HUES48 (cell line): ENCODE measurements around the gene GLG1.

ENCODE experiments used
- H3K27ac ChIP-seq: one replicate; pipeline ENCODE4 v1.7.0; 2013; ENCODE audit warnings: low read depth, low read length, inconsistent platforms
- H3K27me3 ChIP-seq: 2 replicates; pipeline ENCODE4 v1.6.1; 2013; ENCODE audit warnings: mild to moderate bottlenecking, low read length; ENCODE audit not compliant: control insufficient read depth, insufficient read depth
- H3K36me3 ChIP-seq: 2 replicates; pipeline ENCODE4 v1.6.1; 2013; ENCODE audit warnings: low read length; ENCODE audit not compliant: control insufficient read depth, insufficient read depth
- H3K4me1 ChIP-seq: 2 replicates; pipeline ENCODE4 v1.6.1; 2013; ENCODE audit warnings: mild to moderate bottlenecking, low read length; ENCODE audit not compliant: control insufficient read depth, insufficient read depth
- H3K4me3 ChIP-seq: 2 replicates; pipeline ENCODE4 v1.5.1; 2013; ENCODE audit warnings: mild to moderate bottlenecking, low read depth, low read length
- H3K9ac ChIP-seq: 2 replicates; pipeline ENCODE4 v1.6.1; 2013; ENCODE audit warnings: mild to moderate bottlenecking, low read depth, low read length, moderate library complexity
- H3K9me3 ChIP-seq: 2 replicates; pipeline ENCODE4 v1.6.1; 2013; ENCODE audit warnings: low read length; ENCODE audit not compliant: control insufficient read depth, insufficient read depth

GLG1 gene

DNA sequence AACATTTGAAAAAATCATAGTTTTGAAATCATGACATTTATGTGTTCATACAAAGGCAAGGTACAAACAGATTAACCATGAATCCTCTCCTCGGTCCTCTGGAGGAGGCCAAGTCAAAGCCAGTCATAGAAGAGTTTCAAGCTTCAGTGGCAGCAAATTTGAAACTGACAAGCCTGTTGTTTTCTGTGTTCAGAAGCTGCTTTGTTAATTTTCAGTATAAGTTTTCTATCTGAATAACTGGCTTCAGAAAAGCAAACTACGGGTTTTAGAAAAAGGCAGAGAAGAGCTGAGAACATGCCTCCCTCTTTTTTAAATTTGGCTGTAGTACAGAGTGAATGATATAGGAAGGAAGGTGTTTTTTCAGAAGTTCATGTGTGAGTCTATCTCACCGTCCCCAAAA, 106.0 kb downstream of the GLG1 start:
- H3K36me3 ChIP-seq: peaks cover 56% of the 10 kb centered on the region
- H3K4me3 ChIP-seq: no peak overlapping the region
- H3K9ac ChIP-seq: no peak overlapping the region
- H3K27me3 ChIP-seq: no peaks in the 10 kb centered on the region
- no peak overlapping the region for H3K27ac ChIP-seq
- no peaks in the 10 kb centered on the region for H3K4me1 ChIP-seq
- no peaks in the 10 kb centered on the region for H3K9me3 ChIP-seq

DNA sequence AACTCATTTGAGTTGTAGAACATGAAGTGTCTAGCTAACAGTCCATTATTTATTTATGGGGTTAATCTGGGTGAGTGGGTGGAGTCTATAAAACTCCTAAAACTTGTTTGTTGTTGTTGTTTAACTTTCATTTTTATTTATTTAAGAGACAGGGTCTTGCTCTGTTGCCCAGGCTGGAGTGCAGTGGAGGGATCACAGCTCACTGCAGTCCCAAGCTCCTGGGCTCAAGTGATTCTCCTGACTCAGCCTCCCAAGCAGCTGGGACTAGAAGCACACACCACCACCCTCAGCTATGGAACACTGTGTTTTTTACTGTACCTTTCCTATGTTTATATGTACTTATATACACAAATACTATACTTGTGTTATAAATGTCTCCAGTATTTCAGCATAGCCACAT, 107.8 kb downstream of the GLG1 start:
- no peaks in the 10 kb centered on the region for H3K9me3 ChIP-seq
- no peak overlapping the region for H3K27ac ChIP-seq
- no peaks in the 10 kb centered on the region for H3K4me1 ChIP-seq
- H3K4me3 ChIP-seq: no peak overlapping the region
- H3K36me3 ChIP-seq: peaks cover 61% of the 10 kb centered on the region
- H3K9ac ChIP-seq: no peak overlapping the region
- H3K27me3 ChIP-seq: no peaks in the 10 kb centered on the region

DNA sequence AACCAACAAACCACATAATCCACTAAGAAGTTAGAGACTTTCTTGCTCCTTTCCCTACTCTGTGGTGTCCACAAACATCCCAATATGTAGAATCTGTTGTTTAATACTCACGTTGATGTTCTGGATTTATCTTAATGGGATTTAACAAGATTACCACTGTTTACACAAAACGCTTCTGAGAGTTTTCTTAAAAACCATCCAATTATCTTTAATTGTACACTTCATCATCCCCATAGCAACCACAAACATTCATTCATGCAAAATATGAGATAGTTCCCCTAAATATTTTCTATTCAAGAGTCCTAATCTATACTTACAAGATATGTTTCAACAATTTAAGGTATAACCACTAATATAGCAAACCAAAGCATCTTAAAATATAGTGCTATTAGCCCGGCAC, 109.2 kb downstream of the GLG1 start:
- Histone ChIP-seq H3K9ac (no peak overlapping the region), H3K9me3 (no peaks in the 10 kb centered on the region), H3K27me3 (no peaks in the 10 kb centered on the region), H3K4me3 (no peak overlapping the region), H3K36me3 (peaks cover 61% of the 10 kb centered on the region), H3K27ac (no peak overlapping the region), H3K4me1 (no peaks in the 10 kb centered on the region)

DNA sequence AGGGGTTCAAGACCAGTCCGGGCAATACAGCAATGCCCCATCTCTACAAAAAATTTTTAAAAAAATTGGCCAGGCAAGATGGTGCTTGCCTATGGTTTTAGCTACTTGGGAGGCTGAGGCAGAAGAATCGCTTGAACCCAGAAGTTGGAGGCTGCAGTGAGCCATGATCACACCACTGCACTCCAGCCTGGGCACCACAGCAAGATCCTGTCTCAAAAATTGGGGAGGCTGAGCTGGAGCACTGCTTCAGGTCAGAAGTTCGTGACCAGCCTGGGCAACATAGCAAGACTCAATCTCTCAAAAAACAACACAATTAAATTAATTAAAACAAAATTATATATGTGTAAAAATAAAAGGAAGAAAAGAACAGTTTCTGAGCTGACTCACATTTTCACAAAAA, 110.9 kb downstream of the GLG1 start:
- no peaks in the 10 kb centered on the region for H3K27me3 ChIP-seq
- H3K4me3 ChIP-seq: no peak overlapping the region
- no peak overlapping the region for H3K27ac ChIP-seq
- H3K9ac ChIP-seq: no peak overlapping the region
- peaks cover 62% of the 10 kb centered on the region for H3K36me3 ChIP-seq
- H3K9me3 ChIP-seq: no peaks in the 10 kb centered on the region
- no peaks in the 10 kb centered on the region for H3K4me1 ChIP-seq

- Histone ChIP-seq H3K4me3 (no peak overlapping the region), H3K27ac (no peak overlapping the region), H3K9ac (no peak overlapping the region), H3K4me1 (no peaks in the 10 kb centered on the region), H3K9me3 (no peaks in the 10 kb centered on the region), H3K27me3 (no peaks in the 10 kb centered on the region), H3K36me3 (peaks cover 78% of the 10 kb centered on the region)
Observed at GRCh38 chr16:74492976-74493375, 113.9 kb downstream of the GLG1 start.

- H3K4me1 ChIP-seq: no peaks in the 10 kb centered on the region
- H3K36me3 ChIP-seq: peaks cover 79% of the 10 kb centered on the region
- H3K27ac ChIP-seq: no peak overlapping the region
- H3K9me3 ChIP-seq: no peaks in the 10 kb centered on the region
- 0 out of 2 replicates have a peak overlapping the region, but pooled peaks have one; percentile 12 for H3K9ac ChIP-seq
- H3K4me3 ChIP-seq: no peak overlapping the region
- H3K27me3 ChIP-seq: no peaks in the 10 kb centered on the region
Observed at GRCh38 chr16:74487634-74488495, 119.0 kb downstream of the GLG1 start.

GRCh38 chr16:74485916-74486315, 121.0 kb downstream of the GLG1 start:
- H3K9me3 ChIP-seq: no peaks in the 10 kb centered on the region
- no peaks in the 10 kb centered on the region for H3K27me3 ChIP-seq
- no peak overlapping the region for H3K27ac ChIP-seq
- no peak overlapping the region for H3K4me3 ChIP-seq
- no peak overlapping the region for H3K9ac ChIP-seq
- H3K36me3 ChIP-seq: peaks cover 77% of the 10 kb centered on the region
- H3K4me1 ChIP-seq: no peaks in the 10 kb centered on the region

DNA sequence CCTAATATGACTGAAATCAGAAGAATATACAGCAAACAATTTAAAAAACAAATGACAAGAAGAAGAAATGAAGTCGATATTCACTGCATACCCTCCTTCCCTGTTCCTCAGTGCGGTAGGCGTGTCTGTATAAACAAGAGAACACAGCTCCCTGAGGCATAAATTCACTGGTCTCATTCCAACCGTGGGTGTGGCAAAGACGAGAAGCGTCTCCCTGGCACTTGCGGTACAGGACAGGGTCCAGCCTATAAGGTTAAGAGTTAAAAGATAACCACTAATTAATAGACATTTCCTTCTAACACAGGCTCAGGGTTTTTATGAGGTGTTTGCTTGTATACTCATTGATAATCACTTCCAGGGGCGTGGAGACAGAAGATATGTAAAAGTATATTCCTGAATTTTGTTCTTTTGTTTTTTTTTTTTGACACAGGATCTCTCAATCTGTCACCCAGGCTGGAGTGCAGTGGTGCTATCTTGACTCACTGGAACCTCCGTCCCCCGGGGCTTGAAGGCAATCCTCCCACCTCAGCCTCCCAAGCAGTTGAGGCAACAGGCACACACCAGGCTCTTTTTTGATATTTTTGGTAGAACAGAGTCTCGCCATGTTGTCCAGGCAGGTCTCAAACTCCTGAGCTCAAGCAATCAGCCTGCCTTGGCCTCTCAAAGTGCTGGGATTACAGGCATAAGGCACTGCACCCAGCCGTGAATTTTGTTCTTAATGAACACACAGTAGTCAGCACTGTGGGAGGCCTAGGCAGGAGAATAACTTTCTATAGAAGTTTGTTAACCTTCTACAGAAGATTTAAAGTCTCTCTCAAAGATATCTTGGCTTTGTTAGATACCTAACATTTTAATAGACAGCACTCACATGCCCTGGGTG, 126.5 kb downstream of the GLG1 start:
- Histone ChIP-seq H3K36me3 (peaks cover 82% of the 10 kb centered on the region), H3K4me3 (no peak overlapping the region), H3K9ac (no peak overlapping the region), H3K27ac (no peak overlapping the region), H3K27me3 (no peaks in the 10 kb centered on the region), H3K4me1 (0 out of 2 replicates have a peak, but pooled peaks cover 4% of the 10 kb centered on the region), H3K9me3 (no peaks in the 10 kb centered on the region)

GRCh38 chr16:74477226-74477625, 129.7 kb downstream of the GLG1 start:
- Histone ChIP-seq H3K4me3 (no peak overlapping the region), H3K9me3 (no peaks in the 10 kb centered on the region), H3K4me1 (0 out of 2 replicates have a peak, but pooled peaks cover 4% of the 10 kb centered on the region), H3K27me3 (no peaks in the 10 kb centered on the region), H3K36me3 (peaks cover 80% of the 10 kb centered on the region), H3K9ac (no peak overlapping the region), H3K27ac (no peak overlapping the region)

DNA sequence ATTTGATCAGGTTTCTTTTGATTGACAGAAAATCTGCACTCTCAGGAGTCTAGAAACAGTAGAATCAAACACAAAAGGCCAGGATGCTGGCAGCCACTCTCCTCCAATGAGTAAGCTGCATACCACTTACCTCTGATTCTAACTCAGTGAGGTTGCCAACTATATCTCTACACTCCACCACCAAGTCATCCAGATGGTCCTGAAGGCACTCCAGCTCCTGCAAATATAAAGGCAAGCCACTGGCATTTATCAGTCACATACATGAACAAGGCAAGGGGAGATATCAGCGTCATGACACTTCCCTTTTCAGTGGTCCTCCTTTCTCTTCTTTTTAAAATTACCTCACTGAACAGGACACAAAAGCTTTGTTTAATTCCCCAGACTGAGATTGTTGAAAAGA, 132.5 kb downstream of the GLG1 start:
- Histone ChIP-seq H3K4me1 (0 out of 2 replicates have a peak, but pooled peaks cover under 1% of the 10 kb centered on the region), H3K36me3 (peaks cover 83% of the 10 kb centered on the region), H3K27me3 (no peaks in the 10 kb centered on the region), H3K9me3 (no peaks in the 10 kb centered on the region), H3K27ac (no peak overlapping the region), H3K4me3 (no peak overlapping the region), H3K9ac (no peak overlapping the region)

GRCh38 chr16:74472540-74472939, 134.4 kb downstream of the GLG1 start:
- Histone ChIP-seq H3K36me3 (peaks cover 91% of the 10 kb centered on the region), H3K9ac (no peak overlapping the region), H3K4me3 (no peak overlapping the region), H3K4me1 (no peaks in the 10 kb centered on the region), H3K27ac (no peak overlapping the region), H3K9me3 (no peaks in the 10 kb centered on the region), H3K27me3 (no peaks in the 10 kb centered on the region)
